Measurements from ENCODE around the gene EPHA3. TPM values are rescaled to one million over a fixed set of nuclear protein-coding genes. Genes with fewer than 3 reads are reported as not detected.

Gene EPHA3
- total and polyA plus RNA-seq, 2 donors (not counting 1 experiment from before 2014, with no cell fraction given), result 0.01 TPM; not detected in 1

- Histone ChIP-seq H4K20me1 (ENCODE audit: control insufficient read depth, insufficient read depth, low read length, poor library complexity, severe bottlenecking) (no peaks in the 10 kb centered on the region), H3K4me3 (ENCODE audit: control extremely low read depth in 1 of 5, extremely low read depth in 1 of 5, insufficient read depth in 1 of 5, low read depth in 2 of 5, low read length in 4 of 5) (no peak overlapping the region), H3K9me3 (ENCODE audit: control extremely low read depth in 1 of 3, control insufficient read depth in 2 of 3, insufficient read depth in 1 of 3, low read length in 2 of 3) (no peaks in the 10 kb centered on the region), H3K36me3 (replicated peaks in 1 of 2; ENCODE audit: control extremely low read depth in 1 of 2, control insufficient read depth in 1 of 2, extremely low read depth in 1 of 2, insufficient read depth in 2 of 2, low read length in 1 of 2) (no peaks in the 10 kb centered on the region), H3K27me3 (replicated peaks in 1 of 4; ENCODE audit: control extremely low read depth in 1 of 4, control insufficient read depth in 3 of 4, insufficient read depth in 4 of 4, low read length in 3 of 4) (no peaks in the 10 kb centered on the region), H3K27ac (ENCODE audit: low read length in 2 of 2) (no peak overlapping the region), H3K9ac (ENCODE audit: low read length) (no peak overlapping the region), H3K79me2 (ENCODE audit: control insufficient read depth, insufficient read depth, low read length) (no peaks in the 10 kb centered on the region), H3K4me2 (replicated peaks; ENCODE audit: low read depth, low read length, poor library complexity, severe bottlenecking) (no peak overlapping the region), H2AFZ (ENCODE audit: insufficient read depth, low read depth, low read length, poor library complexity, severe bottlenecking) (no peak overlapping the region), H3K4me1 (ENCODE audit: control insufficient read depth in 2 of 2, insufficient read depth in 2 of 2, low read length in 2 of 2) (no peaks in the 10 kb centered on the region)
- no peaks in the 10 kb centered on the region for H3K9me3 Mint-ChIP-seq (ENCODE audit: insufficient read depth)
- POLR2A ChIA-PET, result no interaction called here
- H3K4me3 Mint-ChIP-seq, result no peak overlapping the region
- DNase-seq (no peak), ATAC-seq (ENCODE audit: low read depth) (no peak)
- H3K27me3 Mint-ChIP-seq, result no peaks in the 10 kb centered on the region
- TF ChIP-seq EZH2 (IDR thresholded peaks at IDR 0.05; ENCODE audit: borderline replicate concordance, insufficient read depth, low read depth, low read length, poor library complexity, severe bottlenecking) (no peak), CTCF (IDR thresholded peaks at IDR 0.05) (no peak)
- no peaks in the 10 kb centered on the region for H3K4me1 Mint-ChIP-seq
- CTCF ChIA-PET, result no interaction called here
- no CpG with 5 or more reads among the region's 3 CpGs for WGBS (ENCODE audit: insufficient coverage)
- H3K27ac Mint-ChIP-seq, result no peak overlapping the region
- intact Hi-C loops (cut with micrococcal nuclease), result no loop called here
Measured at GRCh38 chr3:89314454-89315098, 207.2 kb downstream of the EPHA3 start.

GRCh38 chr3:89315750-89316470, 208.5 kb downstream of the EPHA3 start:
- Histone ChIP-seq H3K27ac (ENCODE audit: low read length in 2 of 2) (no peak overlapping the region), H3K27me3 (replicated peaks in 1 of 4; ENCODE audit: control extremely low read depth in 1 of 4, control insufficient read depth in 3 of 4, insufficient read depth in 4 of 4, low read length in 3 of 4) (no peaks in the 10 kb centered on the region), H3K4me1 (ENCODE audit: control insufficient read depth in 2 of 2, insufficient read depth in 2 of 2, low read length in 2 of 2) (no peaks in the 10 kb centered on the region), H4K20me1 (ENCODE audit: control insufficient read depth, insufficient read depth, low read length, poor library complexity, severe bottlenecking) (no peaks in the 10 kb centered on the region), H3K9me3 (ENCODE audit: control extremely low read depth in 1 of 3, control insufficient read depth in 2 of 3, insufficient read depth in 1 of 3, low read length in 2 of 3) (no peaks in the 10 kb centered on the region), H2AFZ (ENCODE audit: insufficient read depth, low read depth, low read length, poor library complexity, severe bottlenecking) (no peak overlapping the region), H3K36me3 (replicated peaks in 1 of 2; ENCODE audit: control extremely low read depth in 1 of 2, control insufficient read depth in 1 of 2, extremely low read depth in 1 of 2, insufficient read depth in 2 of 2, low read length in 1 of 2) (no peaks in the 10 kb centered on the region), H3K4me3 (ENCODE audit: control extremely low read depth in 1 of 5, extremely low read depth in 1 of 5, insufficient read depth in 1 of 5, low read depth in 2 of 5, low read length in 4 of 5) (no peak overlapping the region), H3K9ac (ENCODE audit: low read length) (no peak overlapping the region), H3K79me2 (ENCODE audit: control insufficient read depth, insufficient read depth, low read length) (no peaks in the 10 kb centered on the region), H3K4me2 (replicated peaks; ENCODE audit: low read depth, low read length, poor library complexity, severe bottlenecking) (no peak overlapping the region)
- ATAC-seq (ENCODE audit: low read depth) (no peak), DNase-seq (no peak)
- CTCF ChIA-PET, result no interaction called here
- H3K27me3 Mint-ChIP-seq, result no peaks in the 10 kb centered on the region
- intact Hi-C loops (cut with micrococcal nuclease), result no loop called here
- H3K4me1 Mint-ChIP-seq, result no peaks in the 10 kb centered on the region
- no peaks in the 10 kb centered on the region for H3K9me3 Mint-ChIP-seq (ENCODE audit: insufficient read depth)
- POLR2A ChIA-PET, result no interaction called here
- H3K27ac Mint-ChIP-seq, result no peak overlapping the region
- H3K4me3 Mint-ChIP-seq, result no peak overlapping the region
- TF ChIP-seq CTCF (IDR thresholded peaks at IDR 0.05), result no peak
- TF ChIP-seq EZH2 (IDR thresholded peaks at IDR 0.05; ENCODE audit: borderline replicate concordance, insufficient read depth, low read depth, low read length, poor library complexity, severe bottlenecking), result no peak
- WGBS (ENCODE audit: insufficient coverage), result no CpG with 5 or more reads among the region's 6 CpGs

Data from B cell (primary cell).